SU-DHL-6 (cell line): ENCODE results near the gene ATP8A2.
"Not testable (repeated sequence)": the region's sequence is repeated elsewhere in the genome, so short reads cannot be mapped to it uniquely, and the experiment has no call there.

ENCODE experiments used
- H2AFZ ChIP-seq: fragments of 200-600 bp; sonication (generic); 2 replicates; pipeline ENCODE4 v1.6.1; 2014; ENCODE audit warnings: low read depth, mild to moderate bottlenecking, moderate library complexity, mixed read lengths, antibody characterized with exemption, low read length; ENCODE audit not compliant: severe bottlenecking
- H3F3A ChIP-seq: fragments of 200-600 bp; shearing (Covaris generic); 2 replicates; pipeline ENCODE4 v1.6.0; 2016; ENCODE audit warnings: antibody characterized with exemption, mild to moderate bottlenecking; ENCODE audit not compliant: insufficient read depth
- H3K27ac ChIP-seq: fragments of 200-600 bp; sonication (generic); 2 replicates; pipeline ENCODE4 v1.5.1; 2016; ENCODE audit warnings: low read depth, mild to moderate bottlenecking, low read length, moderate library complexity, mixed read lengths
- H3K27me3 ChIP-seq: fragments of 200-600 bp; sonication (generic), shearing (Covaris generic); 2 replicates; pipeline ENCODE4 v1.6.0; 2014; ENCODE audit warnings: mild to moderate bottlenecking, low read length
- H3K36me3 ChIP-seq: fragments of 200-600 bp; sonication (generic); 2 replicates; pipeline ENCODE4 v1.6.1; 2014; ENCODE audit warnings: mild to moderate bottlenecking, low read length, mixed read lengths
- H3K4me2 ChIP-seq: fragments of 300-600, 200-600 bp; shearing (Covaris generic), sonication (generic); 2 replicates; pipeline ENCODE4 v1.6.0; 2014; ENCODE audit warnings: low read length, low read depth, mild to moderate bottlenecking; ENCODE audit not compliant: poor library complexity, severe bottlenecking
- H3K4me3 ChIP-seq: fragments of 200-600 bp; sonication (generic); 2 replicates; pipeline ENCODE4 v1.5.1; 2014; ENCODE audit warnings: antibody characterized with exemption, low read length, mild to moderate bottlenecking, mixed read lengths; ENCODE audit not compliant: insufficient read depth, poor library complexity, severe bottlenecking
- H3K79me2 ChIP-seq: fragments of 200-600 bp; sonication (generic); 2 replicates; pipeline ENCODE4 v1.6.1; 2014; ENCODE audit warnings: mild to moderate bottlenecking, low read length, moderate library complexity; ENCODE audit not compliant: insufficient read depth
- H3K9ac ChIP-seq: fragments of 200-600 bp; sonication (generic); 2 replicates; pipeline ENCODE4 v1.7.0; 2014; ENCODE audit warnings: mild to moderate bottlenecking, low read length
- H3K9me2 ChIP-seq: fragments of 200-600 bp; sonication (generic); replicated peaks from 2 replicates; pipeline ENCODE4 v1.6.1; 2014; ENCODE audit warnings: low read length; ENCODE audit not compliant: insufficient read depth
- H3K9me3 ChIP-seq: fragments of 200-600 bp; sonication (generic); 2 replicates; pipeline ENCODE4 v1.6.1; 2014; ENCODE audit warnings: low read length, mixed read lengths; ENCODE audit not compliant: insufficient read depth
- H4K20me1 ChIP-seq: fragments of 200-600 bp; sonication (generic); 2 replicates; pipeline ENCODE4 v1.6.1; 2014; ENCODE audit warnings: low read depth, mild to moderate bottlenecking, antibody characterized with exemption, low read length, moderate library complexity, mixed read lengths
- EZH2phosphoT487 ChIP-seq: fragments of 200-600 bp; sonication (generic), shearing (Covaris generic); conservative IDR thresholded peaks from 2 replicates; pipeline ENCODE4 v1.6.1; 2018; ENCODE audit warnings: mild to moderate bottlenecking, antibody characterized with exemption, low read length, moderate library complexity, mixed read lengths
- TF ChIP-seq, protein P1 (sequence below): fragments of 200-600 bp; sonication (generic); IDR thresholded peaks from one replicate; pipeline ENCODE4 v1.5.1; 2017; ENCODE audit warnings: antibody characterized with exemption, mild to moderate bottlenecking, low read length, moderate library complexity; ENCODE audit not compliant: insufficient read depth, poor library complexity, severe bottlenecking

Gene ATP8A2

DNA sequence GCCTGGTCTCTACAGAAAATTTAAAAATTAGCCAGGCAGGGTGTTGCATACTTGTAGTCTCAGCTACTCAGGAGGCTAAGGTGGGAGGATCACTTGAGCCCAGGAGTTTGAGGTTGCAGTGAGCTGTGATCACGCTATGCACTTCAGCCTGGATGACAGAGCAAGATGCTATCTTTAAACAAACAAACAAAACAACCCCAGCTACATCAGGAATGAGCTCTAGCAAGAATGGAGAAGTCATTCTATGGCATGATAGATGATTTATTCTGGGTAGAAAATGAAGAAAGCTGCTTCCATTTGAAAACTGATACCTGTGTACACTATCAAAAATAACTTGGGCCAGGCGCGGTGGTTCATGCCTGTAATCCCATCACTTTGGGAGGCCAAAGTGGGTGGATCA, 695.8 kb downstream of the ATP8A2 start:
- Histone ChIP-seq H3K4me2 (no peak overlapping the region), H4K20me1 (no peaks in the 10 kb centered on the region), H3K27ac (no peak overlapping the region), H3K9me3 (no peaks in the 10 kb centered on the region), H2AFZ (no peak overlapping the region), H3K9ac (no peak overlapping the region), H3K4me3 (no peak overlapping the region), H3F3A (no peaks in the 10 kb centered on the region), H3K27me3 (no peaks in the 10 kb centered on the region), H3K79me2 (no peaks in the 10 kb centered on the region), H3K36me3 (no peaks in the 10 kb centered on the region), H3K9me2 (no peaks in the 10 kb centered on the region)
- TF ChIP-seq EZH2phosphoT487 = no peak
- TF ChIP-seq, protein P1, sequence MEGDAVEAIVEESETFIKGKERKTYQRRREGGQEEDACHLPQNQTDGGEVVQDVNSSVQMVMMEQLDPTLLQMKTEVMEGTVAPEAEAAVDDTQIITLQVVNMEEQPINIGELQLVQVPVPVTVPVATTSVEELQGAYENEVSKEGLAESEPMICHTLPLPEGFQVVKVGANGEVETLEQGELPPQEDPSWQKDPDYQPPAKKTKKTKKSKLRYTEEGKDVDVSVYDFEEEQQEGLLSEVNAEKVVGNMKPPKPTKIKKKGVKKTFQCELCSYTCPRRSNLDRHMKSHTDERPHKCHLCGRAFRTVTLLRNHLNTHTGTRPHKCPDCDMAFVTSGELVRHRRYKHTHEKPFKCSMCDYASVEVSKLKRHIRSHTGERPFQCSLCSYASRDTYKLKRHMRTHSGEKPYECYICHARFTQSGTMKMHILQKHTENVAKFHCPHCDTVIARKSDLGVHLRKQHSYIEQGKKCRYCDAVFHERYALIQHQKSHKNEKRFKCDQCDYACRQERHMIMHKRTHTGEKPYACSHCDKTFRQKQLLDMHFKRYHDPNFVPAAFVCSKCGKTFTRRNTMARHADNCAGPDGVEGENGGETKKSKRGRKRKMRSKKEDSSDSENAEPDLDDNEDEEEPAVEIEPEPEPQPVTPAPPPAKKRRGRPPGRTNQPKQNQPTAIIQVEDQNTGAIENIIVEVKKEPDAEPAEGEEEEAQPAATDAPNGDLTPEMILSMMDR = no peak

GRCh38 chr13:26068372-26068771, 696.6 kb downstream of the ATP8A2 start:
- not testable (repeated sequence) for H3K9me2 ChIP-seq, H3K79me2 ChIP-seq, H3K36me3 ChIP-seq, H3K9me3 ChIP-seq, H4K20me1 ChIP-seq, H3K9ac ChIP-seq, H3K4me3 ChIP-seq, H3K27ac ChIP-seq, H3F3A ChIP-seq, H2AFZ ChIP-seq, H3K4me2 ChIP-seq, H3K27me3 ChIP-seq

GRCh38 chr13:26069642-26070041, 697.9 kb downstream of the ATP8A2 start:
- not testable (repeated sequence) for H3K4me2 ChIP-seq

DNA sequence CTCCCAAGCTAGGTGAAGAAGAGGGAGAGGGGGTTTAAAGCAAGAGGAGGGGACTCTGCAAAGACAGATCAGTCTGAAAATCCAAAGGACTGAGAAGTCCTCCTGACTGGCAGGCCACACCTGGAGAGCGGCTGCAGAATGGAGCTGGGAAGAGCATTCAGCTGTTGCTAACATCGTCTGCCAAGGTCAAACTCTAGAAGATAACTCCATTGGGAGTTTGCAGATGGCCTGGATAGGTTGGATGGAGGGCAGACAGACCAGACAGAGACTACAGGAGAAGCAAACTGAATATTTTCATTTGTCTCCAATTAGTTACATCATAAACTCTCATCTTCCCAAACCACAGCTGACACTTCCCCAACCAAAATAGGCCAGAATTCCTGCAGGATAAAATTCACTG, 699.9 kb downstream of the ATP8A2 start:
- Histone ChIP-seq H3K4me2 (no peak overlapping the region), H3K27me3 (no peaks in the 10 kb centered on the region), H3K27ac (no peak overlapping the region), H3K4me3 (no peak overlapping the region), H3K79me2 (no peaks in the 10 kb centered on the region), H3F3A (no peaks in the 10 kb centered on the region), H3K36me3 (no peaks in the 10 kb centered on the region), H3K9me2 (no peaks in the 10 kb centered on the region), H4K20me1 (no peaks in the 10 kb centered on the region), H2AFZ (no peak overlapping the region), H3K9me3 (no peaks in the 10 kb centered on the region), H3K9ac (no peak overlapping the region)
- TF ChIP-seq, protein P1 = no peak
- TF ChIP-seq EZH2phosphoT487 = no peak

More at GRCh38 chr13:26069642-26070041, 697.9 kb downstream of the ATP8A2 start:
- not testable (repeated sequence) for H3K27me3 ChIP-seq, H3F3A ChIP-seq, H3K9me3 ChIP-seq, H3K9me2 ChIP-seq, H3K4me3 ChIP-seq, H2AFZ ChIP-seq, H3K27ac ChIP-seq, H3K79me2 ChIP-seq, H3K9ac ChIP-seq, H4K20me1 ChIP-seq, H3K36me3 ChIP-seq

GRCh38 chr13:26072335-26072734, 700.6 kb downstream of the ATP8A2 start:
- H4K20me1 ChIP-seq, H2AFZ ChIP-seq: not testable (repeated sequence)

More at GRCh38 chr13:26072335-26072734, 700.6 kb downstream of the ATP8A2 start:
- H3K27ac ChIP-seq, H3K79me2 ChIP-seq, H3K4me2 ChIP-seq, H3K9me3 ChIP-seq, H3K4me3 ChIP-seq, H3K9ac ChIP-seq, H3K27me3 ChIP-seq, H3K9me2 ChIP-seq, H3F3A ChIP-seq, H3K36me3 ChIP-seq: not testable (repeated sequence)
